OCI-M2 (cell line): ENCODE data around the gene C4orf50.

ENCODE experiments used
- DNase-seq: peaks from one replicate; lab custom pipeline; 2025; ENCODE audit not compliant: unreplicated experiment; lab: John Stamatoyannopoulos, UW

The C4orf50 gene

DNA sequence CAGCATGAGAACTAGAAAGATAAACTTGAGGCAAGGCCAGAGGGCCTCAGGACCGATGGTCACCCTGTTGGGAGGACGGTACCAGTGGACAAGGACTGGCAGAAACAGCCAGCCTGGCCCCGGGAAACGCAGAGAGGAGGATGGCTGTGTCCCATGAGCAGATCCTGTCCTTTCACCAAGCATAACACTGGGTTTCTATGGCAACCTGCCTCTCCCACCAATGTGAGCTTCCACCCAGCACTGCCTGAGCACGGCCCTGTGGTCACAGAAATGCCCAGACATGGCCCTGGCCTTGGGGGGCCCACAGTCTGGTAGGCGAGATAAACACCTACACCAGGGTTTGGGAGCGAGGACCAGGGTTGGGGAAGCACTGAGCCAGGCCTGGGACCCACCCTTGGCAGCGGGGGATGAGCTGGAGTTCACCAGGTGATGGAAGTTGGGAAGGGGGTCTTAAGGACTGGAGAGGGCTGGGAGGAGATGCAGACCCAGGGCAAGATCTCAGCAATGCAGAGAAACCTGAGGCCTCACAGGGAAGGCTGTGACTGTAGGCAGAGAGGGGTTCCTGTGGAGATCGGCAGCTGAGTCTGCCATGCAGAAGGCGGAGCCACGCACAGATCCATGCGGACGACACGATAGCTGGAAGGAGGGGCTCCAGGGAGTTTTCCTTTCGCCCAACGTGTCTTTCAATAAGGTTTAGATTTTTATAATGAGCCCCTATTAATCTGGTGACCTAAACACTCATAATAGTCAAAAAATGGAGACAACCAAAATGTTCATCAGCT is 92.6 kb downstream of the C4orf50 start:
- DNase-seq, result no peak

- DNase-seq, result no peak
Observed at GRCh38 chr4:5924461-5925125, 93.6 kb downstream of the C4orf50 start.

DNA sequence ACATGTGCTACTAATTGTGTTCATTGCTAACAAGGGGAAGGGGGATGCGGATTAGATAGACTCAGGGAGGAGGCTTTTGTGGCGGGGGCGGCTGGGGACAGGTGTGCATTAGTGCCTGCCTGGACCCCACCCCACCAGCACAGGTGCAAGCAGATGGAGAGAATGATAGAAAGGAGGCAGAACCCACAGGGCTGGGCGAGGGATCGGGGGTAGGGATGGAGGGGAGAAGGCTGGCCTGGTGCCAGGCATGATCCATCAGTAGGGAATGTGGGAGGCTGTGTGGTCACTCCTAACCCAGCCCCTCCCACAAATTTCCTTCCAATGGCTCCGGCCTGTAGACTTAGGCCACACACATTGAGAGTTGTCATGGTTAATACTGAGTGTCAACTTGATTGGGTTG is 94.9 kb downstream of the C4orf50 start:
- no peak for DNase-seq

GRCh38 chr4:5922556-5922955 is 95.7 kb downstream of the C4orf50 start:
- DNase-seq, result no peak

GRCh38 chr4:5921981-5922380 is 96.2 kb downstream of the C4orf50 start:
- DNase-seq, result no peak

GRCh38 chr4:5921101-5921980 is 96.9 kb downstream of the C4orf50 start:
- DNase-seq, result no peak

GRCh38 chr4:5919571-5919970 is 98.7 kb downstream of the C4orf50 start:
- no peak for DNase-seq

DNA sequence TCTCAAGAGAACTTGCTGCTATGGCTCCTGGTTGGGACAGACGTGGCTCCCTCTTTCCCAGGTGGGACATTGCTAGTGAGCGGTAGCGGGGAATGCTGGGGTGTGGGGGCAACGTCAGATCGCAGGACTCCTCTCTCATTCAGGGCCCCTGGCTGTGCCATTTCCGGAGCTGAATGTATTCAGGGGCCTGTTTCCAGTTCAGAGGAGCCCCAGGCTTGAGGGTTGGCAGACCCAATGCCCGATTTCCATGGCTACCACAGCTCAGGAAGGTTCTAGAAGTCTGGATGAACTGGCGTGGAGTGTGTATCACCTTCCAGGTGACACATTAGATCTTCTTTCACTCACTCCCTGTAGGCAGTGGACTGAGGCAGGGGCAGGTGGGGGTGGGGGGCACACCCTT is 99.2 kb downstream of the C4orf50 start:
- DNase-seq, result no peak

- no peak for DNase-seq
Observed at GRCh38 chr4:5918331-5918985, 99.8 kb downstream of the C4orf50 start.

DNA sequence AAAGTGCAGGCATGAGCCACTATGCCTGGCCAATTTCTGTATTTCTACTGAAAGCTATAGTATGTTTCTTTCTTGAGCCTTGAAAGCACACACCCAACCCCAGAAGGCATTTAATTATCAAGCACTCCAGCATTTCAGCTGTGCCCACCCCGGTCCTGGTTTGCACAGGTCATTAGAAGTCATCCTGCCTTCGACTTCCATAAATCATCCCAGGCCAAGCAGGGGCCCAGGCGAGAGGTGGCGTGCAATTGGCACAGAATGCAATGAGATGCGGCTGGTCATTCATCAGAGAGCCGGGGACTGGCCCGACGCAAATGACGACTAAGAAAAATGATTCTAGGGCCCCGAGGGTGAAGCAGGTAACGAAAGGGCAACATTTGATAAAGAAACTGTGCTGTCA is 100.6 kb downstream of the C4orf50 start:
- DNase-seq, result no peak

- DNase-seq, result no peak
Observed at GRCh38 chr4:5916229-5916628, 102.0 kb downstream of the C4orf50 start.

GRCh38 chr4:5913454-5913853 is 104.8 kb downstream of the C4orf50 start:
- DNase-seq, result no peak

- no peak for DNase-seq
Observed at GRCh38 chr4:5912614-5913019, 105.6 kb downstream of the C4orf50 start.

DNA sequence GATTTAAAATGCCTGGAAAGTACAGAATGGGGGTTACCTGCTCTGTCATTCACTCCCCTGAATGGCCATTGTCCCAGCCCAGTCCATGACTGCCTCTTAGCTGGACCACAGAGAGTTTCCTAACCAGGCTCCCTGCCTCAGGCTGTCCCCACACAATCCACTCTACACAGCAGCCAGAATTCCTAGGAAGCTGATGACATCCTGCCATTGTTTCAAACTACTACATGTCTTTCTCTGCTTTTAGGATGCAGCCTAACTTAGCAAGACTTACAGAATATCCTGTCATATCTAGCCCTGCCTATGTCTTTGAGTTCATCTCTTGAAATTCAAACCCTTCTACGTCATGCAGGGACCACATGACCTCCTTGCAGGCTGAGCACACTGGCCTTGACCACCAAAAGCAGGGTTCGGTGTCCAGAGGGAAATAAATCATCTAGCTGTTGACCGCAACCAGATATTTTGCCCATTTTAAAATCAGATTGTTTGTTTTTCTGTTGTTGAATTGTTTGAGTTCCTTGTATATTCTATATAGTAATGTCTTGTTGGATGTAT is 109.3 kb downstream of the C4orf50 start:
- DNase-seq, result no peak

DNA sequence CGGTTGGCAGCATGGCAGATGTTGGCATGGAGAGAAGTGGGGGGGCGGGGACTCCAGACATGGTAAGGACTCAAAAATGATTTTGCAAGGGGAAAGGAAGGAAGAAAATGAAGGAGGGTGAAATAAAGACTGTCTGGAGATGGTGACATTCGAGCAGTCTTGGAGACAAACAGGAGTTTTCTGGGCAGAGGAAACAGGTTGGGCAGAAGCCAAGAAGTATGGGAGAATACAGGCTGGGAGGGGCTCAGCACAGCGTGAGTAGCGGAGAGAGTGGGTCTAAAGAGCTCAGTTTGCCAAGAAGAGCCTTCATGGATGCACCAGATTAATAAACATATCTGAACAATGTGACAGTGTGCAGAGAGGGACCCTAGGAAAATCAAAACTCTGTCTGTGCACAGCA is 112.0 kb downstream of the C4orf50 start:
- no peak for DNase-seq

GRCh38 chr4:5905714-5906113 is 112.5 kb downstream of the C4orf50 start:
- DNase-seq, result no peak

GRCh38 chr4:5900844-5901243 is 117.4 kb downstream of the C4orf50 start:
- no peak for DNase-seq

DNA sequence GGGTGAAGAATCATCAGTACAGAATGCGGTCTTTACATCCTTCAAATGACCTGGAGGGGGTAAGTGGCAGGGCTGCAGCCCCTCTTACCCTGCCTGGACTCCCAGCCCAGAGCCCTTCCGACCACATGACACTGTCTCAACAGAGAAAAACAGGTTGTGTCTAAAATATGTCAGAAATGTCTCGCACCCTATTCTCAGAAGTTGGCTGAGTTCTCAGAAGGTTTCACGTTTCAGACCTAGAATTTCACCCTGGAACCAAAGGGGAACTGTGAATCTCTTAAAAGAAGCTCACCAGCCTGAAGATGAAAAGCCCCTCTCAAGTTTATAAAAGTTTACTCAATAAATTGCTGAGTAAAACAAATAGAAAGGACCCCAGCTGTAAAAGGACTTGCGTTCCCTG is 118.3 kb downstream of the C4orf50 start:
- DNase-seq, result no peak

DNA sequence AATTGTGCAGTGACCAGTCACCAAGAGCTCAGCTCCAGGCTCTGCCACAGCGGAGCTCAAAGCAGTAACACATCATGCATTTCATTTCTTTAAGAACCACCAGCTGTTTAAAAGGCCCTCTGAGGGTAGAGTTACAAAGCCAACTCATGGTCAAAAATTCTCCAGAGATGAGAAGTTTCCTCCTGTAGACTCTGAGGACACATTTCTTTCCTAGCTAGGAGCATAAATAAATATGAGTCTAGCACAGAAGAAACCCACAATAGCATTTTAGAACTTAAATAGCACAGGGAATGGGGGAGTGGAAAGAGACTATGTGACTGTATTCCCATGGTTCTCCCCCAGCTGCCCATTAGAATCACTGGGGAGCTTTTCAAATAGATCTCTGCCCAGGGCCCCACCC is 118.8 kb downstream of the C4orf50 start:
- no peak for DNase-seq

DNA sequence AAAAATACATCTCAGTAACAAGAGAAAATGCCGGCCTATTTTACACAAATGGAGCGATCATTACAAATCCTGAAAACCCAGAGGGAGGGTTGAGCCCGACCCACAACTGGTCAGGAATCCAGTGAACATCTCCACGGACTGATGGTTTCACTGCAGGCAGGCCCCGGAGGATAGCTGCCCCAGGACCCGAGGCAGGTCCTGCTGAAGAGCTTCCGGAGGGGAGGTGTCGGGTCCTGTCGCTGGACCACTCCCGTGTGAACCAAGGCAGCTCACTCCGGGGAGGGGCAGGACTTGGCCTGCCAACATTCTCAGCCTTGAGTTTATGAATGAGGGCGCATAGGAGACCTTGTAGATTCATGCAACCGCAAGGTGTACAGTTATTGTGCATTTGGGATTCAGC is 120.6 kb downstream of the C4orf50 start:
- no peak for DNase-seq

- DNase-seq, result no peak
Observed at GRCh38 chr4:5895287-5895686, 122.9 kb downstream of the C4orf50 start.
